ENCODE data around the gene SRBD1. TPM values are rescaled to one million over a fixed set of nuclear protein-coding genes. Genes with fewer than 3 reads are reported as not detected.
"Not testable (repeated sequence)": the region's sequence is repeated elsewhere in the genome, so short reads cannot be mapped to it uniquely, and the experiment has no call there.

Gene SRBD1
- total RNA-seq, 1 donor from 2014 or later: 13.8 TPM

DNA sequence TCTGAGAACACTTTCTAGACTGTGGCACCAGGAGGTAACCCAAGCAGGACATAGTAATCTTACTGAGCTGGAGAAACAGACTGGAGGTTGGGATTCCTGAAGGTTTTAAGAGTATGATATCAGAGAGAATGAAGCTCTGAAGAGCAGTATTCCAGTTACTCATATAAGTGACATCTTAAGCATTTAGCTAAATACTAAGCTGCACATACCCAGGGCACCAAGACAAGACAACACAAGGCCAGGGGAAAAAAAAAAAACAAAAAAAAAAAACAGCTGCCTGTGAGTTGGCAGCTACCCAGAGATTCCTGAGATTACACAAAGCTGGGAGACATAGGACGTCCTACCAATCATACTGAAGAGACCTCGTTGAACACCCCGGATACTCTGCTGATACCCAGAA, 175.8 kb downstream of the SRBD1 start:
- peaks cover 27% of the 10 kb centered on the region for H3K4me1 Mint-ChIP-seq (ENCODE audit: low read depth)
- H3K36me3 Mint-ChIP-seq (ENCODE audit: insufficient read depth): peaks cover 25% of the 10 kb centered on the region
- peaks cover 25% of the 10 kb centered on the region for H3K9me3 Mint-ChIP-seq (ENCODE audit: low read depth)
- no peak for DNase-seq (ENCODE audit: low spot score, unreplicated experiment)
- H3K27me3 Mint-ChIP-seq: no peaks in the 10 kb centered on the region
- H3K27ac Mint-ChIP-seq: no peak overlapping the region
- TF ChIP-seq, protein P1, sequence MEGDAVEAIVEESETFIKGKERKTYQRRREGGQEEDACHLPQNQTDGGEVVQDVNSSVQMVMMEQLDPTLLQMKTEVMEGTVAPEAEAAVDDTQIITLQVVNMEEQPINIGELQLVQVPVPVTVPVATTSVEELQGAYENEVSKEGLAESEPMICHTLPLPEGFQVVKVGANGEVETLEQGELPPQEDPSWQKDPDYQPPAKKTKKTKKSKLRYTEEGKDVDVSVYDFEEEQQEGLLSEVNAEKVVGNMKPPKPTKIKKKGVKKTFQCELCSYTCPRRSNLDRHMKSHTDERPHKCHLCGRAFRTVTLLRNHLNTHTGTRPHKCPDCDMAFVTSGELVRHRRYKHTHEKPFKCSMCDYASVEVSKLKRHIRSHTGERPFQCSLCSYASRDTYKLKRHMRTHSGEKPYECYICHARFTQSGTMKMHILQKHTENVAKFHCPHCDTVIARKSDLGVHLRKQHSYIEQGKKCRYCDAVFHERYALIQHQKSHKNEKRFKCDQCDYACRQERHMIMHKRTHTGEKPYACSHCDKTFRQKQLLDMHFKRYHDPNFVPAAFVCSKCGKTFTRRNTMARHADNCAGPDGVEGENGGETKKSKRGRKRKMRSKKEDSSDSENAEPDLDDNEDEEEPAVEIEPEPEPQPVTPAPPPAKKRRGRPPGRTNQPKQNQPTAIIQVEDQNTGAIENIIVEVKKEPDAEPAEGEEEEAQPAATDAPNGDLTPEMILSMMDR (IDR thresholded peaks at IDR 0.05; ENCODE audit: unreplicated experiment): no peak
- H3K4me3 Mint-ChIP-seq (ENCODE audit: low read depth): no peak overlapping the region

GRCh38 chr2:45433363-45433762, 177.7 kb downstream of the SRBD1 start:
- Mint-ChIP-seq H3K4me3 (ENCODE audit: low read depth) (no peak overlapping the region), H3K36me3 (ENCODE audit: insufficient read depth) (peaks cover 27% of the 10 kb centered on the region), H3K27me3 (no peaks in the 10 kb centered on the region), H3K9me3 (ENCODE audit: low read depth) (peaks cover 33% of the 10 kb centered on the region), H3K4me1 (ENCODE audit: low read depth) (peaks cover 19% of the 10 kb centered on the region), H3K27ac (no peak overlapping the region)
- TF ChIP-seq, protein P1 (IDR thresholded peaks at IDR 0.05; ENCODE audit: unreplicated experiment): no peak
- no peak for DNase-seq (ENCODE audit: low spot score, unreplicated experiment)

DNA sequence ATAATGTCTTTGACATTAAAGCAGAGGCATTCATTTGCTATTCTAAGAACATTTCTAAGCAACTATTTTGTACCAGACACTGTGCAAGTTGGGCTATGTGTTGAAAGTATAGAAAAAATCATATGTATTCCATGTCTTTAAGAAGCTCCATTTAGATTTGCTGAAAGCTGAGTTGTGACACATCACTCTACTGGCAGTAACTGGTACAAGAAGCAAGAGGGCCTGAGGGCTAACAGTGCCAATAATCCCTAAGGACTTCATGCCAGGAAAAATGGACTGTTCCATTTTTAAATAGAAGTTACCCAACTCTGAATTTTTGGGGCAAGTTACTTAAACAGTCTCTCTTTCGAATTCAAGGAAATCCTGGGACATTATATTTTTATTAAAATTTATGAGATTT, 178.7 kb downstream of the SRBD1 start:
- H3K4me1 Mint-ChIP-seq (ENCODE audit: low read depth): peaks cover 18% of the 10 kb centered on the region
- TF ChIP-seq, protein P1 (IDR thresholded peaks at IDR 0.05; ENCODE audit: unreplicated experiment): no peak
- no peak overlapping the region for H3K27ac Mint-ChIP-seq
- no peak overlapping the region for H3K4me3 Mint-ChIP-seq (ENCODE audit: low read depth)
- DNase-seq (ENCODE audit: low spot score, unreplicated experiment): no peak
- peaks cover 30% of the 10 kb centered on the region for H3K9me3 Mint-ChIP-seq (ENCODE audit: low read depth)
- no peaks in the 10 kb centered on the region for H3K27me3 Mint-ChIP-seq
- peaks cover 27% of the 10 kb centered on the region for H3K36me3 Mint-ChIP-seq (ENCODE audit: insufficient read depth)

DNA sequence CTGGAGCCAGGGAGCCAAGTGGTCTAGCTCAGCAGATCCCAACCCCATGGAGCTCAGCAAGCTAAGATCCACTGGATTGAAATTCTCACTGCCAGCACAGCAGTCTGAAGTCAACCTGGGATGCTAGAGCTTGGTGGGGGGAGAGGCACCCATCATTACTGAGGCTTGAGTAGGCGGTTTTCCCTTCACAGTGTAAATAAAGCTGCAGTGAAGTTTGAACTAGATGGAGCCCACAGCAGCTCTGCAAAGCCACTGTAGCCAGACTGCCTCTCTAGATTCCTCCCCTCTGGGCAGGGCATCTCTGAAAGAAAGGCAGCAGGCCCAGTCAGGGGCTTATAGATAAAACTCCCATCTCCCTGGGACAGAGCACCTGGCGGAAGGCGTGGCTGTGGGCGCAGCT, 185.0 kb downstream of the SRBD1 start:
- not testable (repeated sequence) for H3K27me3 Mint-ChIP-seq; DNase-seq (ENCODE audit: low spot score, unreplicated experiment); H3K4me1 Mint-ChIP-seq (ENCODE audit: low read depth); H3K27ac Mint-ChIP-seq; H3K4me3 Mint-ChIP-seq (ENCODE audit: low read depth)
- Mint-ChIP-seq H3K9me3 (ENCODE audit: low read depth) (peaks cover 15% of the 10 kb centered on the region), H3K36me3 (ENCODE audit: insufficient read depth) (peaks cover 11% of the 10 kb centered on the region)

DNA sequence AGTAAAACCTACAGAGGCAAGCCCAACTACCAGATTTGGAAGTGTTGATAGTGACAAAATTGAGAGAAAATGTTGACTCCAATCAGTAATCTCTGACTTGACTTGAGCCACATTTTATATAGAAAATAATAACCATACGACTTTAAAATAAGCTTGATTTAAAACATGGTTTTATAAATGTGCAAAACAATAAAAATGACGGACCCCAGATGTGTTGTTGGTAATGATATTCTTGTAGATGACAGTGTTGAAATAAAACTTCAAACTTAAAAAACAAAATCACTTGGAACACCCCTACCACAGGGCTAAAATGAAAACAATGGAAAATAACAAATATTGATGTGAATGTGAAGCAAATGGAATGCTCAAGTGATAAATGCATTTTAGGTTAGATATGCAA, 188.1 kb downstream of the SRBD1 start:
- Mint-ChIP-seq H3K27ac (no peak overlapping the region), H3K4me3 (ENCODE audit: low read depth) (no peak overlapping the region), H3K4me1 (ENCODE audit: low read depth) (peaks cover 5% of the 10 kb centered on the region), H3K27me3 (peaks cover 5% of the 10 kb centered on the region), H3K36me3 (ENCODE audit: insufficient read depth) (peaks cover 8% of the 10 kb centered on the region), H3K9me3 (ENCODE audit: low read depth) (no peaks in the 10 kb centered on the region)
- DNase-seq (ENCODE audit: low spot score, unreplicated experiment): no peak
- TF ChIP-seq, protein P1 (IDR thresholded peaks at IDR 0.05; ENCODE audit: unreplicated experiment): no peak

- no peak overlapping the region for H3K27ac Mint-ChIP-seq
- TF ChIP-seq, protein P1 (IDR thresholded peaks at IDR 0.05; ENCODE audit: unreplicated experiment): no peak
- H3K4me1 Mint-ChIP-seq (ENCODE audit: low read depth): peaks cover 5% of the 10 kb centered on the region
- no peaks in the 10 kb centered on the region for H3K9me3 Mint-ChIP-seq (ENCODE audit: low read depth)
- H3K36me3 Mint-ChIP-seq (ENCODE audit: insufficient read depth): peaks cover 12% of the 10 kb centered on the region
- no peak for DNase-seq (ENCODE audit: low spot score, unreplicated experiment)
- H3K27me3 Mint-ChIP-seq: peaks cover 2% of the 10 kb centered on the region
- H3K4me3 Mint-ChIP-seq (ENCODE audit: low read depth): no peak overlapping the region
These were observed 192.5 kb downstream of the SRBD1 start for GRCh38 chr2:45418532-45418931.
